ENCODE data around the gene GCH1. TPM values are rescaled to one million over a fixed set of nuclear protein-coding genes. Genes with fewer than 3 reads are reported as not detected.
A peak's percentile ranks its signal among the peaks of the same experiment; 100 is the strongest.

GCH1 gene
- total RNA-seq, 1 experiment from 2014 or later = 7.1 TPM

DNA sequence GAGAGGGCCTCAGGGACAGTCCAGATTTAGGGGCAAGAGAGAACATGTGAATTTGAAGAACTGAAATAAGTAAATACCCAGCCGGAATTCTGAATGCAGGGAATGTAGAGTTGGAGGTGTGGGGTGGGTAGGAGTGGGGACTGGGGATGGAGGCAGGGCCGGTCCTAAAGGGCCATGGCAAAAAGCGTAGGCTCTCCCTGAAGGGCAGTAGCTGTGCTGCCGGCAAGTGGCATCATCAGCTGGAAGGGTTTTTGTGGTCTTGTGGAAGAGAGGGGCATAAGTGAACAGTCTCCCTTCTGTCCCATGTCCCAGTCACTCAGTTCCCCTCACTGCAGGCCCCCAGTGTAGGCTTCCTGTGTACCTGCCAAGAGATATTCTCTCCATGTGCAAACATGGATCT lies 104.6 kb downstream of the GCH1 start:
- Mint-ChIP-seq H3K4me1 (ENCODE audit: insufficient read depth, unreplicated experiment) (peaks cover 4% of the 10 kb centered on the region), H3K4me3 (ENCODE audit: unreplicated experiment) (no peak overlapping the region), H3K9me3 (ENCODE audit: unreplicated experiment) (no peaks in the 10 kb centered on the region), H3K36me3 (ENCODE audit: insufficient read depth, unreplicated experiment) (no peaks in the 10 kb centered on the region), H3K27me3 (ENCODE audit: insufficient read depth, unreplicated experiment) (no peaks in the 10 kb centered on the region), H3K27ac (ENCODE audit: low read depth, unreplicated experiment) (no peak overlapping the region)
- BruUV-seq (replicated peaks) = no TSS peak
- POLR2A ChIA-PET = no interaction called here
- no peak for DNase-seq (ENCODE audit: unreplicated experiment)
- CTCF ChIA-PET = no interaction called here
- TF ChIP-seq, protein P1, sequence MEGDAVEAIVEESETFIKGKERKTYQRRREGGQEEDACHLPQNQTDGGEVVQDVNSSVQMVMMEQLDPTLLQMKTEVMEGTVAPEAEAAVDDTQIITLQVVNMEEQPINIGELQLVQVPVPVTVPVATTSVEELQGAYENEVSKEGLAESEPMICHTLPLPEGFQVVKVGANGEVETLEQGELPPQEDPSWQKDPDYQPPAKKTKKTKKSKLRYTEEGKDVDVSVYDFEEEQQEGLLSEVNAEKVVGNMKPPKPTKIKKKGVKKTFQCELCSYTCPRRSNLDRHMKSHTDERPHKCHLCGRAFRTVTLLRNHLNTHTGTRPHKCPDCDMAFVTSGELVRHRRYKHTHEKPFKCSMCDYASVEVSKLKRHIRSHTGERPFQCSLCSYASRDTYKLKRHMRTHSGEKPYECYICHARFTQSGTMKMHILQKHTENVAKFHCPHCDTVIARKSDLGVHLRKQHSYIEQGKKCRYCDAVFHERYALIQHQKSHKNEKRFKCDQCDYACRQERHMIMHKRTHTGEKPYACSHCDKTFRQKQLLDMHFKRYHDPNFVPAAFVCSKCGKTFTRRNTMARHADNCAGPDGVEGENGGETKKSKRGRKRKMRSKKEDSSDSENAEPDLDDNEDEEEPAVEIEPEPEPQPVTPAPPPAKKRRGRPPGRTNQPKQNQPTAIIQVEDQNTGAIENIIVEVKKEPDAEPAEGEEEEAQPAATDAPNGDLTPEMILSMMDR (IDR thresholded peaks at IDR 0.05; ENCODE audit: unreplicated experiment) = no peak
- intact Hi-C loops (cut with micrococcal nuclease) = no loop called here

DNA sequence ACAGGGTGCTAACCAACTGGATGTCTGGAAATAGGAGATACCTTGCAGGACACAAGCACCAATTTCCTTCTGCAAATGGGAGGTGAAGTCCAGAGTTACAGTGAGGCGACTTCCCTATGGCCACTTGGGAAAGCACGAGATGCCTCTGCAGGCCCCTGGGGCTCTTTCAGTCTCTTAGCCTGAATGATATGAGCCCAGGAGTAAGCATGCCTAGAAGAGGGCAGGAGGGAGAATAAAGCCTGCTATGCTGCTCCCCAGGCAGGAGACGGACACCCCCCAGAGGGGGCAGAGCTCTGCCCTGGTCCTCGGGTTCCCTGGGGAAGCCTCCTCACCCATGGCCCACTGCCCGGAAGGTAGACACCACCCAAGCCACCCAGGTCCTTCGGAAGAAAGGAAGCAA lies 105.1 kb downstream of the GCH1 start:
- intact Hi-C loops (cut with micrococcal nuclease) = no loop called here
- CTCF ChIA-PET = no interaction called here

GRCh38 chr14:54796961-54797360 lies 105.7 kb downstream of the GCH1 start:
- no peaks in the 10 kb centered on the region for H3K27me3 Mint-ChIP-seq (ENCODE audit: insufficient read depth, unreplicated experiment)
- no peaks in the 10 kb centered on the region for H3K9me3 Mint-ChIP-seq (ENCODE audit: unreplicated experiment)
- TF ChIP-seq, protein P1 (IDR thresholded peaks at IDR 0.05; ENCODE audit: unreplicated experiment) = no peak
- no TSS peak for BruUV-seq (replicated peaks)
- intact Hi-C loops (cut with micrococcal nuclease) = no loop called here
- peaks cover 4% of the 10 kb centered on the region for H3K4me1 Mint-ChIP-seq (ENCODE audit: insufficient read depth, unreplicated experiment)
- ChIA-PET POLR2A (no interaction called here), CTCF (interaction anchor here (1.2 kb wide), 1 partner anchor 9 kb away, joined by 4 read pairs; no protein-coding TSS in a partner anchor)
- no peak overlapping the region for H3K27ac Mint-ChIP-seq (ENCODE audit: low read depth, unreplicated experiment)
- H3K36me3 Mint-ChIP-seq (ENCODE audit: insufficient read depth, unreplicated experiment) = peaks cover 7% of the 10 kb centered on the region
- H3K4me3 Mint-ChIP-seq (ENCODE audit: unreplicated experiment) = no peak overlapping the region
- DNase-seq (ENCODE audit: unreplicated experiment) = peak; percentile 29

More for the DNA sequence above, 105.1 kb downstream of the GCH1 start:
- DNase-seq (ENCODE audit: unreplicated experiment) = no peak
- TF ChIP-seq, protein P1 (IDR thresholded peaks at IDR 0.05; ENCODE audit: unreplicated experiment) = no peak
- POLR2A ChIA-PET = no interaction called here
- Mint-ChIP-seq H3K27ac (ENCODE audit: low read depth, unreplicated experiment) (no peak overlapping the region), H3K36me3 (ENCODE audit: insufficient read depth, unreplicated experiment) (peaks cover under 1% of the 10 kb centered on the region), H3K9me3 (ENCODE audit: unreplicated experiment) (no peaks in the 10 kb centered on the region), H3K4me3 (ENCODE audit: unreplicated experiment) (no peak overlapping the region), H3K4me1 (ENCODE audit: insufficient read depth, unreplicated experiment) (peaks cover 4% of the 10 kb centered on the region), H3K27me3 (ENCODE audit: insufficient read depth, unreplicated experiment) (no peaks in the 10 kb centered on the region)
- no TSS peak for BruUV-seq (replicated peaks)

DNA sequence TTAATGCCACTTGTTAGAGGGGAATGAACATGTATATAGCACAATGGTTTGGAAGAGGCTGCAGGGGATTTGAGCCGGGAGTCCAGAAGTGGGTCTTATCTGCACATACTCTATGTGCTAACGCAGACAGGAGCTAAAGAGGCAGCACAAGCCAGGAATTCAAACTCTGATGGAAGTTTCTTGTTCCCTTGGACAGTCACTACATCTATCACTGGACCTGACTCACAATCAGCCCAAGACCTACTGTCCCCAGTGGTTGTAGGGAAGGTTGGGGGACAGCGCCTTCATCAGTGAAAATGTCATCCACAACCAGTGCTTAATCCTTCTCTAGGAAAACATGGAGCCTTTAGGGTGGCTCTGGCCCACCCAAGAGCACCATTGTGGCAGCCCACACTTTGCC lies 107.8 kb downstream of the GCH1 start:
- H3K36me3 Mint-ChIP-seq (ENCODE audit: insufficient read depth, unreplicated experiment) = peaks cover 12% of the 10 kb centered on the region
- intact Hi-C loops (cut with micrococcal nuclease) = no loop called here

More for the DNA sequence above, 107.8 kb downstream of the GCH1 start:
- Mint-ChIP-seq H3K4me3 (ENCODE audit: unreplicated experiment) (no peak overlapping the region), H3K27me3 (ENCODE audit: insufficient read depth, unreplicated experiment) (no peaks in the 10 kb centered on the region), H3K9me3 (ENCODE audit: unreplicated experiment) (no peaks in the 10 kb centered on the region), H3K4me1 (ENCODE audit: insufficient read depth, unreplicated experiment) (peaks cover 4% of the 10 kb centered on the region), H3K27ac (ENCODE audit: low read depth, unreplicated experiment) (no peak overlapping the region)
- ChIA-PET CTCF (interaction anchor here (0.9 to 3.2 kb wide), 2 partner anchors 11 to 51 kb away, joined by 4 to 32 read pairs; no protein-coding TSS in a partner anchor), POLR2A (interaction anchor here (0.6 kb wide), 1 partner anchor 184 kb away, joined by 3 read pairs; no protein-coding TSS in a partner anchor)
- TF ChIP-seq, protein P1 (IDR thresholded peaks at IDR 0.05; ENCODE audit: unreplicated experiment) = no peak
- BruUV-seq (replicated peaks) = no TSS peak
- no peak for DNase-seq (ENCODE audit: unreplicated experiment)

All from MCF 10A (cell line).